CD4-positive, alpha-beta T cell treated with Interleukin-15 for 1 hour (primary cell): ENCODE measurements around the gene TRIM47.

ENCODE experiments used
- DNase-seq: peaks from one replicate; pipeline ENCODE4 v3.0.0-alpha.2; 2020

Gene TRIM47

GRCh38 chr17:75845058-75845711, 33.2 kb downstream of the TRIM47 start:
- DNase-seq, result peak; percentile 83

GRCh38 chr17:75844530-75845057, 33.8 kb downstream of the TRIM47 start:
- DNase-seq, result no peak

GRCh38 chr17:75843577-75844529, 34.5 kb downstream of the TRIM47 start, which contains the start of gene UNC13D:
Gene UNC13D (minus strand): TSS chr17:75844404. CDS start chr17:75844337, 67 bp downstream.
- DNase-seq, result peak; percentile 66

GRCh38 chr17:75842963-75843576, 35.3 kb downstream of the TRIM47 start:
- DNase-seq, result peak; percentile 31

- no peak for DNase-seq
Measured at GRCh38 chr17:75842411-75842810, 36.0 kb downstream of the TRIM47 start.

GRCh38 chr17:75840799-75841164, 37.6 kb downstream of the TRIM47 start:
- no peak for DNase-seq

- DNase-seq, result no peak
Measured at GRCh38 chr17:75839942-75840798, 38.2 kb downstream of the TRIM47 start.

GRCh38 chr17:75838410-75838809, 40.0 kb downstream of the TRIM47 start:
- DNase-seq, result no peak

GRCh38 chr17:75837899-75838298, 40.5 kb downstream of the TRIM47 start:
- no peak for DNase-seq

GRCh38 chr17:75836605-75837004, 41.8 kb downstream of the TRIM47 start:
- DNase-seq, result no peak

- DNase-seq, result no peak
Measured at GRCh38 chr17:75835654-75835987, 42.8 kb downstream of the TRIM47 start.

GRCh38 chr17:75834928-75835653, 43.3 kb downstream of the TRIM47 start:
- no peak for DNase-seq

- DNase-seq, result no peak
Measured at GRCh38 chr17:75834279-75834920, 44.0 kb downstream of the TRIM47 start.

- no peak for DNase-seq
Measured at GRCh38 chr17:75832652-75833400, 45.6 kb downstream of the TRIM47 start.

- peak; percentile 64 for DNase-seq
Measured at GRCh38 chr17:75832164-75832651, 46.2 kb downstream of the TRIM47 start.

GRCh38 chr17:75831032-75831571, 47.3 kb downstream of the TRIM47 start:
- no peak for DNase-seq

- DNase-seq, result no peak
Measured at GRCh38 chr17:75830164-75831031, 48.0 kb downstream of the TRIM47 start.

- DNase-seq, result no peak
Measured at GRCh38 chr17:75829747-75830146, 48.6 kb downstream of the TRIM47 start.

- DNase-seq, result no peak
Measured at GRCh38 chr17:75828741-75829140, 49.6 kb downstream of the TRIM47 start.
